ENCODE results near the gene C1QBP. TPM values are rescaled to one million over a fixed set of nuclear protein-coding genes. Genes with fewer than 3 reads are reported as not detected.

The C1QBP gene, protein sequence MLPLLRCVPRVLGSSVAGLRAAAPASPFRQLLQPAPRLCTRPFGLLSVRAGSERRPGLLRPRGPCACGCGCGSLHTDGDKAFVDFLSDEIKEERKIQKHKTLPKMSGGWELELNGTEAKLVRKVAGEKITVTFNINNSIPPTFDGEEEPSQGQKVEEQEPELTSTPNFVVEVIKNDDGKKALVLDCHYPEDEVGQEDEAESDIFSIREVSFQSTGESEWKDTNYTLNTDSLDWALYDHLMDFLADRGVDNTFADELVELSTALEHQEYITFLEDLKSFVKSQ
- 100 to 1,000 TPM; 103 to 120 (median 110) TPM for polyA plus RNA-seq (ENCODE audit: insufficient read depth in 1 of 5, insufficient read length in 5 of 5, low replicate concordance in 1 of 5)
- long read RNA-seq, donor 1, transcript C1QBP-201 (6 exons, 1,169 nt): major isoform, 104 of 134 reads
- long read RNA-seq, donor 1, partial matches to known transcripts: 21 of 134 reads
- long read RNA-seq, donor 1, other reads (novel, unspliced or antisense): 0 of 134 reads
- long read RNA-seq, donor 2, transcript C1QBP-201 (6 exons, 1,169 nt): major isoform, 59 of 80 reads
- long read RNA-seq, donor 2, partial matches to known transcripts: 19 of 80 reads
- long read RNA-seq, donor 2, other reads (novel, unspliced or antisense): 0 of 80 reads
- long read RNA-seq, donor 3, transcript C1QBP-201 (6 exons, 1,169 nt): major isoform, 72 of 96 reads
- long read RNA-seq, donor 3, partial matches to known transcripts: 16 of 96 reads
- long read RNA-seq, donor 3, other reads (novel, unspliced or antisense): 0 of 96 reads
- long read RNA-seq, donor 4, transcript C1QBP-201 (6 exons, 1,169 nt): major isoform, 45 of 53 reads
- long read RNA-seq, donor 4, partial matches to known transcripts: 7 of 53 reads
- long read RNA-seq, donor 4, other reads (novel, unspliced or antisense): 0 of 53 reads
- long read RNA-seq, donor 5, transcript C1QBP-201 (6 exons, 1,169 nt): major isoform, 93 of 124 reads
- long read RNA-seq, donor 5, partial matches to known transcripts: 23 of 124 reads
- long read RNA-seq, donor 5, other reads (novel, unspliced or antisense): 0 of 124 reads
- long read RNA-seq, donor 6, transcript C1QBP-201 (6 exons, 1,169 nt): major isoform, 92 of 124 reads
- long read RNA-seq, donor 6, partial matches to known transcripts: 28 of 124 reads
- long read RNA-seq, donor 6, other reads (novel, unspliced or antisense): 0 of 124 reads
- long read RNA-seq, donor 7, transcript C1QBP-201 (6 exons, 1,169 nt): major isoform, 78 of 122 reads
- long read RNA-seq, donor 7, partial matches to known transcripts: 41 of 122 reads
- long read RNA-seq, donor 7, other reads (novel, unspliced or antisense): 0 of 122 reads
- long read RNA-seq, donor 8, transcript C1QBP-201 (6 exons, 1,169 nt): major isoform, 40 of 48 reads
- long read RNA-seq, donor 8, partial matches to known transcripts: 5 of 48 reads
- long read RNA-seq, donor 8, other reads (novel, unspliced or antisense): 0 of 48 reads

DNA sequence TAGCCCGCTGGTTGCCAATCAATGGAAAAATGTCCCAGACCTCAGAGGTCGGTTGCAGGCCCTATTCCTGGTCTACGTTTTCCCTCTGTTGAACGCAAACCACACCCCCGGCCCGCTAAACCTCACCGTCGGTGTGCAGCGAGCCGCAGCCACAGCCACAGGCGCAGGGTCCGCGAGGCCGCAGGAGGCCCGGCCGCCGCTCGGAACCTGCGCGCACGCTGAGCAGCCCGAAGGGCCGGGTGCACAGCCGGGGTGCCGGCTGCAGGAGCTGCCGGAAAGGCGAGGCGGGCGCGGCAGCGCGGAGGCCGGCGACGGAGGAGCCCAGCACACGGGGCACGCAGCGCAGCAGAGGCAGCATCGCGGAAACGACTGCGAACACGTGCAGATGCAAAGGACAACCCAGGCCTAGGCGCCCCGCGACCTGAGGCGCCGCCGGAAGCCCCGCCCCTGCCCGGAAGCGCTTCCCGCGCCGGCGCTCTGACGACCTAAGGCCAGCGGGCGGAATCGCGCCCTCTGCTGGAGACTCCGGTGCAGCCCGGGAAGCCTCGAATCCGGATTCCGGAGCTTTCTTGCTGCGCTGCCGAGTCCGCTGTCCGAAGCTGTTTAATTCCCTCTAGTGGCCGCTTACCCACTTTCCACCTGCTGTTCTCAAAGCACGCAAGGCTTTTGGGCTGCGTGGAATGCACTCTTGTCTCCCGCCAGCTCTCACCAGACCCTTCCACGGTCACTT lies at the start of gene C1QBP:
Gene C1QBP (minus strand): TSS at position 440 of the 730 bp plus-strand sequence. CDS start 82 bp downstream, at position 358.
- peak; percentile 90 to 92 for DNase-seq

DNA sequence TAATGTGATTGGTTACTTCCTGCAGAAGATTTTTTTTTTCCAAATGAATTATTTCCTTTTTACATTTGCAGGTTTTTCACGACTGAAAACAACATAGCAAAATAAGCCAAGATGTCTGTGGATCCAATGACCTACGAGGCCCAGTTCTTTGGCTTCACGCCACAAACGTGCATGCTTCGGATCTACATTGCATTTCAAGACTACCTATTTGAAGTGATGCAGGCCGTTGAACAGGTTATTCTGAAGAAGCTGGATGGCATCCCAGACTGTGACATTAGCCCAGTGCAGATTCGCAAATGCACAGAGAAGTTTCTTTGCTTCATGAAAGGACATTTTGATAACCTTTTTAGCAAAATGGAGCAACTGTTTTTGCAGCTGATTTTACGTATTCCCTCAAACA lies 49.8 kb upstream of the C1QBP start:
- no peak for DNase-seq

DNA sequence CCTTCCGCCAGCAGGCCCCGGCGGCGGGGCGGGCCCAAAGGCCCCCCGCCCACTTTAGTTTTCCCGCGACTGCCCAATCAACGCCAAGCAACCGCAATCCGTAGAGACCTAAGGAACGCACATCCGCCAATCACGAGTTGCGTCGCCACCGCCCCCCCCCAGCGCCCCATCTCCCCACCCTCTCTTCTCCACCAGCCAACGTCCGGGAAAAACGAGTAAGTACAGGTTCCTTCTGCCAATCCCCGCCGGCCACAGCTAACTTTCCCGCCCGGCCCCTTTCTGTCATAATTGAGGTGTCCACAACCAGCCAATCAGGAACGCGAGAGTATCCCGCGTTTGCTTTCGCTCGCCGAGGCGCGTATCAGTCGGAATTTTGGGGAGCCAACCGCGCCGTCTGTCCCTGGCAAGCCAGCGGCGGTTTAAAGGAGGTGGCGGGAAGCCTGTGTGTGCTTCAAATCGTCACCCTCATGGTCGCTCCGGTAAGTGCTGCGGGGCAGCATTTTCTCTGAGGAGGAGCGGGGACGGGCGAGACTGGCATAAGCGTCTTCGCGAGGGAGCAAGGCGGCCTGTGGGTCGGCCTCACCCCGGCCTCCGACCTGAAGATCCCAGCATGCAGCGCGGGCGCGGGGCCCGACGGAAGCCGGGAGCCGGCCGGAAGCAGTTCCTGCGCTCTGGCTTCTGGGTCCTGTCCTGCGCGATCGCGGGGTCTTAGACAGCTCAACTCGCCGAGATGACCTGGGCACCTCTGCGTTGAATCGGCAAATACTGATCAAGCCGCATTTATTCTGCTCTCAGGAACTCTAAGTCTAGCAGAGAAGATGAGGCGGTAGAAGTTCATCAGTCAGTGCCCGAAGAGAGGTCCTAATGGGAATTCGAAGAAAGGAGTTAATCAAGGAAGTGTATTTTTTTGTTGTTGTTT lies 47.5 kb upstream of the C1QBP start, which contains the start of gene MIS12:
Gene MIS12 (plus strand): TSS at position 361 of the 919 bp plus-strand sequence. CDS start 2,297 bp downstream, outside the sequence.
- peak; percentile 98 to 99 for DNase-seq

DNA sequence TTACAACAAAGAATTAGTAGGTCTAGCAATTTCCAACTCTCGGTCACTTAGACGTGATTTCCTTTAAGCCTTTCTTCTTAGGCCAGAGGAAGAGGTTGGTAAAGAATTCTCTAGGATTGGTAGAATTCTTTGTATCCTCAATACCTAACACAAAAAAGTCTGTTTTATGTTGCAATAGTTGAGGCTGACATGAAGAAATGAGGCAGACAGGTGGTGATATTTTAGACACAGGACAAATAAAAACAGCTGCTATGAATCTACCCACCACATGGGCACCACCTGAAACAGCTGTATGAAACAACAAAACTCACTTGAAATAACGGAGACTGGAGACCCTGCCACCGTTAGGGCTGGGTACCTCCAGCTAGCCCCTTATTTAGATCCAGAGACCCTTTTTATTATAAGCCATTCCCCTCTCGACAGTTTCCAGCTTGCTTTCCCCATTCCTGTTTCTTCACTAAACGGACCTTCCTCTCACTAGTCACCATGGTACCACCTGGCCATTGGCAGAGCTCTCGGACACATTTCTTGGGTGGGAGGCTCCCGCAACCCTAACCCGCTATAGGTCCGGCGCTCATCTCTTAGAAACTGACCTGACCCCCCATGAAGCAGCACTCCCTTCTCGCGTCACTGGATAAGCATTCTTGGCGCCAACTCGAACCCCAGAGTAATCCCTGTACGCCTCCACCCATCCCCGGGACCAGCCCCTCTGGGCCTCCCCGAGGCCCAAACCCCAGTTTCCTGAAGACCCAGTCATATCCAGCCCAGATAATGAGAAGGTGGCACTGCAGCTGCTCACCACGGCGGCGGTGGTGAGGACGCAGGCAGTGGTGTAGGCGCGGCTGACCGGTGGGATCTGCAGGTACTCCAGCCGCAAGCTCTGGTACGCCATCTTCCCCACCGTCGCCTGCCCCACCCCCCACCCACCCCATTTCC lies 46.6 kb upstream of the C1QBP start, which contains the start of gene DERL2:
Gene DERL2 (minus strand): TSS at position 909 of the 936 bp plus-strand sequence. CDS start 17 bp downstream, at position 892.
- DNase-seq: no peak

DNA sequence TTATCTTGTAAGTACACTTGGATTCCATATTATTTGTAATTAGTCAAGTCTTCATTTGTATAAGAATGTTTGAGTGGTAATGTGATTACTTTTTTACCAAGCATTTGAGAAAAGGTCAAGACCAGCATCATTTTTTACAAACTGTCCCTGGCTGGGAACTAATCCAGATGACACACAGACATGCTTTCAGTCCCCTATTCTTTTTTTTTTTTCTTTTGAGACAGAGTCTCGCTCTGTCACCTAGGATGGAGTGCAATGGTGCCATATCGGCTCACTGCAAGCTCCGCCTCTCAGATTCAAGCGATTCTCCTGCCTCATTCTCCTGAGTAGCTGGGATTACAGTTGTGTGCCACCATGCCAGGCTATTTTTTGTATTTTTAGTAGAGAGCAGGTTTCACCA lies 42.5 kb upstream of the C1QBP start:
- DNase-seq: no peak

DNA sequence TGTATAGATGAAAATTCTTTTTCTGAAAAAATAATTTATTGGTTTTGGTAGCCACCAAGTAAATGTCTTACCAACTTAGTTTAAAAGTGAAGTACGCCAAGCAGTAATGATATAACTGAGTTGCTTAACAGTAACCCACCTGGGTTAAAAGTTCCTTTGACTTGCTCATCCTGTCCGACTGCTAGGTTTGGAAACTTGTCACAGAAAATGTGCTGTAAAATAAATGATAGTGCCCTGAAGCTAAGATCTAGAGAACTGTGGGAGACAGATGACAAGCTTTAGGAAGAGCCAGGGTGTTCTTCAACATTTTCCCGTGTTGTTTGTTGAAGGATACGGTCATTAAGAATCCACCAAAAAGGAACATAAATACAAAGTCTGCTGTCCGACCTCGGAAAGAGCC lies 42.0 kb upstream of the C1QBP start:
- no peak for DNase-seq

DNA sequence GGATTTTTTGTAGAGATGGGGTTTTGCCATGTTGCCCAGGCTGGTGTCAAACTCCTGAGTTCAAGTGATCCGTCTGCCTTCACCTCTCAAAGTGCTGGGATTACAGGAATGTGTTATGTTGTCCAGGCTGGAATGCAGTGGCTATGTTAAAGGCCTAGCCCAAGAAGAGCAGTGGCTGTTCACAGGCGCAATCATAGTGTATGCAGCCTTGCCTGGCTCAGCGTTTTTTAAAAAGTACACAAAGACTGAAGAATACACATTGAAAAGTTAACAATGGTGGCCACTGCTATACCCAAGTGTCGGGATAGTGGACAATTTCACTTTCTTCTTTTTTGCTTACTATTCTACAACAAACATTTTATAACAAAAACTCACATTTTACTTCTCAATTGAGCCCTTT lies 40.0 kb upstream of the C1QBP start:
- DNase-seq: no peak

DNA sequence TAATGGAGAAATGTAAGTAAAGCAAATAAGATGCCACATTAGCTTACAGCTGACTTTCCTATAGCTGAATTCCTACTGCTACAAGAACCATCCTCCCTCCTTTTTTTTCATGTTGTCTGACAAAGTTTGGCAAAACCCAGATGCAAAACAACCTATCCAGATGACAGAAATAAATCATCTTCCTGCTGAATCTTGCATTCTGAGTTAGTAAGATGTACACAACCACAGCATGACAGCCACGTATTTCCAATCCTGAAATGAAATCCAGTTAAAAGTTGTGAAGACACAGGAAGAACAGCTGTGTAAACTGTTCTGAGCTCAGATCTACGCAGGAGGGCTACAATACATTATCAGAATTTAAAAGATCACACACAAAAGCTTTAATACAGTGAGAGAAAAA lies 35.0 kb upstream of the C1QBP start:
- DNase-seq: no peak

DNA sequence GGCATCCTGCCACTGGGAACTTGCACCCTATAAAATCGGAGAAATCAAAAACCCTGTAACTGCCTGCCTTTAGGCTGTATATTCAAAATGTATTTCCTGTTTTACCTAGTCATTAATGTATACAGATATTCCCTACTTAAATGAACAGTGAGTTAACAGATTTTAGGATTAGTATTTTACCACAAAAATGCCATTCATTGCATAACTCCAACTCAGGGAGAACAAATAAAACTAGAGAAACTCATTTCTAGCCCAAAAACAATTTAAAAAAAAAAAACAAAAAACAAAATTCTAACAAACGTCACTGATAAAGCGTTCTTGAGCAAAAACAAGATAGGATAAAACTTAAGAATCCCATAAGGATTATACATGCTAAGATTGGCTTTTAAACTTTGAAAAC lies 33.6 kb upstream of the C1QBP start:
- no peak for DNase-seq

DNA sequence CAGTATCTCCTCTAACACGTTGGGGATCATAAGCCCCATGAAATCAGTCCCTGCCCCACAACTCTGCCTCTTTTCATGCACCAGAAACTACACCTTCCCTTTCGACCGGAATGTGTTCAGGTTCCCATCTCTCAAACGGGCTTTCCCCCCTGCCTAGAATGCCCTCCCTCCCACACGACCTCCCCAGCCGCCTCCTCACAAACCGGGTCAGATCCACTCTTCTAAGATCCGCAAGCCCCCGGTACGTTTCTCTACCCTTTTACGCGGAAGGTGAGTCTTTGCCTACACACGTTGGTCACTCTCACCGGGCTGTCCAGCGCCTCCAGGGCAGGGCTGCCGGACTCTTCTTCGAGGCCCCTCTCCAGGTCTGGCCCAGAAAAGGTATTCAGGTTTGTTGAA lies 29.1 kb upstream of the C1QBP start:
- no peak for DNase-seq

DNA sequence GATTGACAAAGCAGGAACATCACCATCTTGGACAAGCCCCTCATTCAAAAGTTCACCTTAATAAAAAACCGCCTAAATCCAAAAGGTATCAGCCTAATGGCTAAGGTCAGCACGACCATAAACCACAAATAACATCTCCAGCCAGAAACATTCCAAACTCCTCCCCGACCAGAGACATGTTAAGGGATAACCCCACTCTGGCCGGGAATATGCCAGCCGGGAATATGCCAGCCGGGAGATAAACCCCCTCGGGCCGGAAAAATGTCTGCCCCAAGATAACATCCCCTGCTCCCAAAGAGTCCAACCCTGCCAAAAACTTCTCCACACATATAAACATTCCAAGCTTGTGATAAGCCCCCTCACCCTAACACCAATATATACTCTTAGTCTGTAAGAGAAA lies 28.5 kb upstream of the C1QBP start:
- no peak for DNase-seq

DNA sequence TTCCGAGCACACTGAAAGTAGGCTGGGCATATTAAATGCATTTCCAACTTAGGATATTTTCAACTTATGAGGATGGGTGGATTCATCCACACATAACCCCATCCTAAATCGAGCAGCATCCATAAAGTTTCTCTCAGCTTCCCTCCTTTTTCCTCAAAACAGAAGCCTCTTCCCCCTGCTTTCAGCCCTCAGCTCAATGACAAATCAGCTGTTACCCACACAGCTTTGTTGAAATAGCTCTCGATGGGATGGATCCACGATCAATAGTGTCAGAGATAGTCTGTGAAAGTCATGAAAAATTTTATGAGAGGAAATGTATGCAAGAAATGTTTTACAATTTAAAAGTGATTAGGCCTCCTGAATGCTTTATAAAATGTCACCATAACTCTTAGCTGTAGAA lies 27.3 kb upstream of the C1QBP start:
- DNase-seq: no peak

DNA sequence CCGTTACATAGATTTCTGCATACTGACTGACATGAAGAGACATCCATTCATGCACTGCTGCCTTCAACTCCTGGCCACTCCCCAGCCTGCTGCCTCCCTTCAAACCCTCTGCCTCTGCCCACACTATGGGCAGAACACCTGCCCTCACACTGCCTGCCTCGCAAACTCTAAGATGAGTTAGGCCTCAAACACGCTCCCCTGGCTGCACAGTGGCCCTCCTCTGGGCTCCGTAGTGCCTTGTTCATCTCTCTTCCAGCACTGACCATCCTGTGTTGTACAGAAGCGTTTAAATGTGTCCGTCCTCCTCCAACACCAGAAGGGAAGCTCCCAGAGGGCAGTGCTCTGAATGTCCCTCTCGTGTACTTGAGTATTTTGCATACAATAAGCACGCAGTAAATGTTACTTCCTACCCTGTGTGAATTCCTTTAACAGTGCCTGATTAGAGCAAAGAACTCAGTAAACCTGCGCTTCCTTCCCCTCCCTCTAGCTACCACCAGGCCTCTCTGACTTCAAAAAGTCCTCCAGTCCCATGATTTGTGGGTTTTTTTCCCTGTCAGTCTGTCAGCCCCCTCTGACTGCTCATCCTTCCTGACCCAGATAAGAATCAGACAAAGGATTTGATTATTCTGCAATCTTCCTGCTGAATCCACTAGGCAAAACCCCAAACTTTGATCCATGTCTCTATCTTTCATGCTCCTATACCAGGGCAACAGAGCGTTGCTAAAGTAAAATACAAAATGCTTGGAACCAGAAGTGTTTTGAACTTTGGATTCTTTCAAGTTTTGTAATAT lies 26.0 kb upstream of the C1QBP start:
- no peak for DNase-seq

DNA sequence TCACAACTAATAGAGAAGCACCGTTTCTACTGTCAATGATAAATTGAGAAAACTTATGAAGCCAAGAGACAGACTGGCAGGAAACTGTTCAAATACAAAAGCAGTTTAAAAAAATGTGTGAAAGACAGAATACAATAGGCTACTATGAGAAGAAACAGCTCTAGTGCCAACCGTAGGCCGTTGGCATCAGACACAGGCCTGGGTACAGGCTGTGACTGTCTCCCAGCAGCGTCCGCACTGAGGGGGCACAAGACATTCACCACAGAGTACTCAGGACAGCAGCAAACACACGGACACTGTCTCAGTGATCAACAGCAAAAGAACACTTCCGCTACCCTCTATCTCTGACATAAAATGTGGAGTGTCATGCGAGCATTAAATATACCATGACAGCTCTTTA lies 7.8 kb upstream of the C1QBP start:
- DNase-seq: no peak

DNA sequence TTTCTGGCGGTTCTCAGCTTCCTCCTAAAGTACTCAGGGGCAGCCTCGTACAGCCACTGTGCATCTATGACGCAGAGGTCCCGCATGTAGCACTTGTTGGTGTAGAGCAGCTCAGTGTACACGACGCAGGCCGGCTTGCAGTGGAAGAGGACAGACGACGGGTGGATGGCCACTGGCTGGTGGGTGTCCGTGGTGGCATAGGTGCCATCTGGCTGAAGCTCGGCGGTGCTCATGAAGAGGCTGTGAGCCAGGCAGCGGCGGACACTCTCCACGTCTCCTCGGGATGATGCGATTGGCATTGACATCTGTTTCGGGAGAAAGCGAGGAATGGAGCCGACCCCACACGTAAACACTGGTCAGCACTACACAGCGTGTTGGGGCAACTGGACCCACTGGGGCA lies 5.3 kb upstream of the C1QBP start:
- DNase-seq: no peak

DNA sequence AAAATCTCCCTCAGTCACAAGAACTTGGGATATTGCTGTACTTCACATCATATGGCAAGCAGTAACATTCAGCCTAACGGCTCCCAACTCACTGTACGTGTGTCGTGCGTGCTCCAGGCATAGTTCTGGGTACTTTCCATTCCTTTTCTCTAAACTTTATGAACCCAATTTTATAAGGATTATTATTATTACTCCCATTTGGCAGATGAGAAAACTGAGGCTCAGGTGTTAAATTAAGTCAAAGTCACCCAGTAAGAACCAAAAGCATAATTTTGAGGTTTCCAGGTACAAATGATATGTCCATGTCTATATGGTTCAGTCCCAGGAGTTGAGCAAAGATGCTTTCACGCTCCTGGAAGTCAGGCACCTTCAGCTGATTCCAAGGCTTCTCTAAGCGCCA lies 4.8 kb upstream of the C1QBP start:
- DNase-seq: no peak

DNA sequence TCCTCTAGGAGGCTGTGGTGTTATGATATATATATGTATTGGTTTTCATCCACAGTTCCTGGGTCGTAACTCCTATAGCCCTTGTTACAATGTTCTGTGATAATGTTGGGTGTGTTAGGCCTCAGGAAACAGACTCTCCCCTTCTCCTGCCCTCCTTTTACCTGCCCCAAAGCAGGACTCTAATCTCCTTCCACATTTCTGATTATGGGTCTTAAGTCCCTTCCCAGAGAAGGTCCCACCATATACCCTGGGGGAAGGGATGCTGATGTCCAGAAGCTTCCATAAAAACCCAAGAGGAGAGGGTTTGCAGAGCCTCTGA lies 450 bp upstream of the C1QBP start:
- no peak for DNase-seq
